Vagina (tissue), 2 donors: ENCODE results near the gene TRANK1. TPM values are rescaled to one million over a fixed set of nuclear protein-coding genes. Genes with fewer than 3 reads are reported as not detected.
A peak's percentile ranks its signal among the peaks of the same experiment; 100 is the strongest.

Experiments
- DNase-seq, 2 donors: peaks; one replicate each; pipeline ENCODE4 v3.0.0-alpha.2; 2017; ENCODE audit errors: extremely low spot score in 2 of 2
- H3K27ac ChIP-seq: fragments of 200-600 bp; sonication (generic); one replicate; pipeline ENCODE4 v1.5.1; 2019
- H3K27me3 ChIP-seq: fragments of 200-600 bp; sonication (generic); one replicate; pipeline ENCODE4 v1.5.1; 2019
- H3K36me3 ChIP-seq, 2 donors: fragments of 200-600 bp; sonication (generic); one replicate each; pipeline ENCODE4 v1.5.1; 2017 to 2019
- H3K4me1 ChIP-seq: fragments of 200-600 bp; sonication (generic); one replicate; pipeline ENCODE4 v1.5.1; 2019
- H3K4me3 ChIP-seq, 2 donors: fragments of 200-600 bp; sonication (generic); 1 replicate in 1 of 2; 2 replicates in 1 of 2; pipeline ENCODE4 v1.5.1; 2016 to 2019
- H3K9me3 ChIP-seq: fragments of 200-600 bp; sonication (generic); one replicate; pipeline ENCODE4 v1.5.1; 2019
- POLR2A ChIP-seq, 2 donors: fragments of 450-650 bp; IDR thresholded peaks; one replicate each; pipeline ENCODE4 v1.6.1; 2017; ENCODE audit warnings: antibody characterized with exemption in 2 of 2, mild to moderate bottlenecking in 2 of 2, moderate library complexity in 2 of 2
- POLR2AphosphoS5 ChIP-seq, 2 donors: sonication (generic); formaldehyde crosslinking; IDR thresholded peaks; one replicate each; pipeline ENCODE4 v1.9.0; 2017; ENCODE audit warnings: antibody characterized with exemption in 2 of 2, mild to moderate bottlenecking in 2 of 2, low read depth in 1 of 2; ENCODE audit not compliant: insufficient read depth in 1 of 2
- intact Hi-C: fragments of 100-400 bp; cut with DNase I; formaldehyde crosslinking; loops from one replicate; pipeline ENCODE4 v1.15.1; 2023
- total RNA-seq: library from RNA; depleted of rRNA; stranded (reverse); fragments of >200 nt; gene quantifications from one replicate; pipeline ENCODE4 v1.2.3, GENCODE V29; 2016
- TF ChIP-seq, protein P1 (sequence below), 3 experiments: fragments of 450-650 bp in 2 of 3; fragments of 200-600 bp in 1 of 3; sonication (generic) in 1 of 3; IDR thresholded peaks; one replicate each; pipeline ENCODE4 v1.5.1; 2017 to 2019; ENCODE audit warnings: antibody characterized with exemption in 3 of 3, mild to moderate bottlenecking in 2 of 3, moderate library complexity in 2 of 3

The TRANK1 gene
- total RNA-seq, 1 donor from 2014 or later = 17.7 TPM

DNA sequence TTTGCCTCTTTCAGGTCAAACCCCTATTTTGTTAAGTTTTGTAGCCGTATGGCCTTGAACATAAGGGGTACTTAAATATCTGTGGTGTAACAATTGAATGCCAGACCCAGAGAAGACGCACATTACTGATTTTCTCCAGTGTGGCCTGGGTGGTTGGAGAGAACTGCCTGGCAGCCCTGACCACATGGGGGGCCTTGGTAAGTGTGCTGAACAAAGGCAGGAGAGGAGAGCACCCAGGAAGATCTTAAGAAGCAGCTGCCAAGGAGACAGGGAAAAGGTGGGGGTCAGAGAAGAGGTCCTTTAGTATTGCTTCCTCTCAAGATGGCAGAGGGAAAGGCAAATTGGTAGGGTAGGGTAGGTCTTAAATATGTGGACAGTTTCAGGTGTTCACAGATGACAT lies 35.7 kb downstream of the TRANK1 start:
- peak overlapping the region; percentile 84 for H3K27ac ChIP-seq
- TF ChIP-seq, protein P1, sequence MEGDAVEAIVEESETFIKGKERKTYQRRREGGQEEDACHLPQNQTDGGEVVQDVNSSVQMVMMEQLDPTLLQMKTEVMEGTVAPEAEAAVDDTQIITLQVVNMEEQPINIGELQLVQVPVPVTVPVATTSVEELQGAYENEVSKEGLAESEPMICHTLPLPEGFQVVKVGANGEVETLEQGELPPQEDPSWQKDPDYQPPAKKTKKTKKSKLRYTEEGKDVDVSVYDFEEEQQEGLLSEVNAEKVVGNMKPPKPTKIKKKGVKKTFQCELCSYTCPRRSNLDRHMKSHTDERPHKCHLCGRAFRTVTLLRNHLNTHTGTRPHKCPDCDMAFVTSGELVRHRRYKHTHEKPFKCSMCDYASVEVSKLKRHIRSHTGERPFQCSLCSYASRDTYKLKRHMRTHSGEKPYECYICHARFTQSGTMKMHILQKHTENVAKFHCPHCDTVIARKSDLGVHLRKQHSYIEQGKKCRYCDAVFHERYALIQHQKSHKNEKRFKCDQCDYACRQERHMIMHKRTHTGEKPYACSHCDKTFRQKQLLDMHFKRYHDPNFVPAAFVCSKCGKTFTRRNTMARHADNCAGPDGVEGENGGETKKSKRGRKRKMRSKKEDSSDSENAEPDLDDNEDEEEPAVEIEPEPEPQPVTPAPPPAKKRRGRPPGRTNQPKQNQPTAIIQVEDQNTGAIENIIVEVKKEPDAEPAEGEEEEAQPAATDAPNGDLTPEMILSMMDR (IDR thresholded peaks at IDR 0.05) = no peak

DNA sequence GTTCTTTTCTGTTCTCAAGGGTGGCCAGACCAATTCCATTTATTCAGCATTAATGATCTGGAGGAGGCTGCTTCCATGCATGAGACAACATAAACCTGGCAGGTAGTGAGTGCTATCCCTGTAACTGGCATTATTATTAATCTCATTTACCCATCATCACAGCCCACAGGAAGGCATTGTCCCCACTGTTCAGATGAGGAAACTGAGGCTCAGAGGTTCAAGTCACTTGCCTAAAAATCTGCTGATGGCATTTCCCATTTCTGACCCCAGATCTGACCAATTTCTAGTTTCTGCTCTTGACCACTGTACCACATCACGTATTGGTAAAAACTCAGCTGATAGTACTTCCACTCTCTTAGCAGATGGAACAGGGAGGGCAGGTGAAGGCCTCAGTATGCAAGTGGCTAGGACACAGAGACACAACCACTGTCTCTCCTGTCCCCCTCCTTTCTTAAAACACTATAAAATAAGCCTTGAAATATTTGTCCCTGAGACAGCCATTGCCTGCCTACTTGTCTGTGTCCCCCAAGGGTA lies 36.1 kb downstream of the TRANK1 start:
- peak overlapping the region; percentile 84 for H3K27ac ChIP-seq
- no peaks in the 10 kb centered on the region for H3K27me3 ChIP-seq
- peaks cover 39% of the 10 kb centered on the region for H3K4me1 ChIP-seq
- intact Hi-C loops = no loop called here
- no peaks in the 10 kb centered on the region for H3K9me3 ChIP-seq
- no peaks in the 10 kb centered on the region for H3K36me3 ChIP-seq
- H3K4me3 ChIP-seq = peak overlapping the region; percentile 45 to 51
- DNase-seq = peak in 1 of 2 donors; percentile 69
- TF ChIP-seq, protein P1 (IDR thresholded peaks at IDR 0.05) = no peak
- TF ChIP-seq POLR2AphosphoS5 (IDR thresholded peaks at IDR 0.05; ENCODE audit: insufficient read depth in 1 of 2, low read depth in 1 of 2) (no peak), POLR2A (IDR thresholded peaks at IDR 0.05) (no peak)

More for the DNA sequence above, 35.7 kb downstream of the TRANK1 start:
- no peak overlapping the region for H3K4me3 ChIP-seq
- no peaks in the 10 kb centered on the region for H3K36me3 ChIP-seq
- no peaks in the 10 kb centered on the region for H3K9me3 ChIP-seq
- H3K4me1 ChIP-seq = peaks cover 39% of the 10 kb centered on the region
- intact Hi-C loops = no loop called here
- H3K27me3 ChIP-seq = no peaks in the 10 kb centered on the region
- DNase-seq = peak; percentile 31 to 65

DNA sequence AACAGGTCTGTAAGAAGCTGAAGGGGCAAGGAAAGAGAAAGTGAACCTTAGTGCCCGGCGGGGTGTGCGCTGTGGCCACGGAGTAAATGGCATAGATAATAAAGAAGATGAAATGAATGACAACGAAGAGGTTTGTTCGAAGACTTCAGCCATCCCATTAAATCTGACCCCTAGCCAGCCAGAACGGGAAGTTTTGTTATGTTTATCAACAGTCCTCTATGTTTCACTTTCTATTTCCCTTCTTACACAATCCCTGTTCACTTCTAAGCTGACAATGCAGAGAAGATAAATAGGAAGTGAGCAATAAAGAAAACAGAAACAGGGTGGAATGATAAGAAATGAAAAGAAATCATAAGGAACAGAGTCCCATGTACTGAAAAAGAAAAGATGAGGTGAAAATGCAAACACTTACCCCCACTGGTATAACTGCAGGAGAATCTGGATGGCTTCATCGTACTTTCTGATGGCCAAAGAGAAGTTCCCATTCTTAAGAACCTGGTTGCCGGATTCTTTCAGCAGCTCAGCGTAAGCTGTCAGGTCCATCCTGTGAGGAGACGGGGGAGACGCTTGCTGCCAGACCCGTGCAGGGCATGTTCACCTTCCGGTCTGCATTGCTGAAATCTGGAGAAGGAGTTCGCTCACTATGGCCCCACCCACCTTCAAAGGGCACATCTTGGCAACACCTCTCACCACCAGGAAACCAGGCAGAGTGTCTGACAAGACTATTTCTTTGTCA lies 36.8 kb downstream of the TRANK1 start:
- DNase-seq = peak; percentile 84 to 85
- Histone ChIP-seq H3K4me1 (peaks cover 39% of the 10 kb centered on the region), H3K4me3 (peak overlapping the region; percentile 45 to 51), H3K9me3 (no peaks in the 10 kb centered on the region), H3K36me3 (no peaks in the 10 kb centered on the region), H3K27ac (peak overlapping the region; percentile 84), H3K27me3 (no peaks in the 10 kb centered on the region)
- peak in 1 of 2 donors; percentile 73 for TF ChIP-seq POLR2AphosphoS5 (IDR thresholded peaks at IDR 0.05; ENCODE audit: insufficient read depth in 1 of 2, low read depth in 1 of 2)
- TF ChIP-seq, protein P1 (IDR thresholded peaks at IDR 0.05) = no peak
- no peak for TF ChIP-seq POLR2A (IDR thresholded peaks at IDR 0.05)
- intact Hi-C loops = no loop called here

DNA sequence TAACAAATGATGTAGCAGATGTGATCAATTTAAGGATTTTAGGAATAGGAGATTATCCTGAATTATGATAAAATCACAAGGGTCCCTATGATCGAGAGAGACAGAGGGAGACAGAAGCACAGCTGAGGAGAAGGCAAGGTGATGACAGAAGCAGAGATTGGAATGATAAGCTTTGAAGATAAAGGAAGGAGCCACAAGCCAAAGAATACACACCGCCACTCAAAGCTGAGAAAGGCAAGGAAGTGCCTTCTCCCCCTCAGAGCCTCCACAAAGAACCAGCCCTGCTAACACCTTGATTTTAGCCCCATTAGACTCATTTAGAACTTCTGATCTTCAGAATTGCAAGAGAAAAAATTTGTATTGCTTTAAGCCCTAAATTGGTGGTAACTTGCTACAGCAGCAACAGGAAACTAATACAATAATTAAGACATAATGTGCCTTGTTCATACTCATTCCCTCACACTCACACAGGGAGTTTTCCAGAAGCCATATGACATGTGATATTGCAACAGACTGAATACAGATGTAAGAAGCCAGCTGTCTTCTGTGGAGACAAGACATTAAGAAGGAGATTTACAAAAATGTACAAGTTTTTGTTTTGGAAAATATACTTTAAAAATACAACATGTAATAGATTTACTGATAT lies 38.2 kb downstream of the TRANK1 start:
- intact Hi-C loops = no loop called here
- Histone ChIP-seq H3K36me3 (peaks cover 0 to 4% of the 10 kb centered on the region in 2 donors), H3K9me3 (no peaks in the 10 kb centered on the region), H3K4me1 (peaks cover 29% of the 10 kb centered on the region), H3K27me3 (no peaks in the 10 kb centered on the region), H3K27ac (peak overlapping the region; percentile 84), H3K4me3 (no peak overlapping the region)
- peak; percentile 16 to 20 for DNase-seq
- TF ChIP-seq, protein P1 (IDR thresholded peaks at IDR 0.05) = no peak
- TF ChIP-seq POLR2AphosphoS5 (IDR thresholded peaks at IDR 0.05; ENCODE audit: insufficient read depth in 1 of 2, low read depth in 1 of 2) = peak in 1 of 2 donors; percentile 36
- no peak for TF ChIP-seq POLR2A (IDR thresholded peaks at IDR 0.05)
